IMR-90 (cell line): ENCODE data around the gene TMPRSS2. TPM values are rescaled to one million over a fixed set of nuclear protein-coding genes. Genes with fewer than 3 reads are reported as not detected.

ENCODE experiments used
- ATAC-seq: fragments of 200-7000 bp; cut with Tn5 transposase; 2 replicates; pipeline ENCODE4 v1.9.1; 2020; ENCODE audit warnings: low read depth, mild to moderate bottlenecking, moderate library complexity
- BruUV-seq: library from RNA; stranded (reverse); fragments of 400-500 nt; replicated peaks from 2 replicates; lab custom pipeline; 2021; lab: Mats Ljungman, UMichigan
- CTCF ChIA-PET: fragments of 300-600 bp; formaldehyde crosslinking; extraction: SDS; loops from one replicate; lab custom pipeline; 2021; ENCODE audit warnings: antibody characterized with exemption; lab: Yijun Ruan, JAX
- POLR2A ChIA-PET: fragments of 300-600 bp; sonication (Branson Sonifier 250); formaldehyde crosslinking; loops from one replicate; lab custom pipeline; 2022; ENCODE audit warnings: antibody characterized with exemption; ENCODE audit not compliant: unreplicated experiment; lab: Charles Lee
- DNase-seq: peaks from one replicate; pipeline ENCODE4 v3.0.0; 2013
- H2AFZ ChIP-seq: replicated peaks from 2 replicates; pipeline ENCODE3; 2013; ENCODE audit warnings: low read length, mild to moderate bottlenecking; ENCODE audit not compliant: poor library complexity
- H2AK5ac ChIP-seq: 2 replicates; pipeline ENCODE4 v1.6.1; 2013; ENCODE audit warnings: low read depth, low read length, inconsistent platforms
- H2AK9ac ChIP-seq: replicated peaks from 2 replicates; pipeline ENCODE3; 2013; ENCODE audit warnings: mild to moderate bottlenecking, low read depth, low read length, moderate library complexity; ENCODE audit not compliant: poor library complexity
- H2BK120ac ChIP-seq: 2 replicates; pipeline ENCODE4 v1.6.1; 2013; ENCODE audit warnings: low read depth, low read length, inconsistent platforms
- H2BK15ac ChIP-seq: 3 replicates; pipeline ENCODE4 v1.6.1; 2013; ENCODE audit warnings: low read depth, low read length, inconsistent platforms
- H2BK20ac ChIP-seq: 2 replicates; pipeline ENCODE4 v1.6.1; 2013; ENCODE audit warnings: low read depth, mild to moderate bottlenecking, inconsistent platforms, low read length, moderate library complexity
- H2BK5ac ChIP-seq: 2 replicates; pipeline ENCODE4 v1.6.1; 2013; ENCODE audit warnings: mild to moderate bottlenecking, low read depth, low read length, inconsistent platforms; ENCODE audit not compliant: poor library complexity, severe bottlenecking
- H3K14ac ChIP-seq: replicated peaks from 2 replicates; pipeline ENCODE4 v1.6.1; 2013; ENCODE audit warnings: low read depth, low read length, inconsistent platforms
- H3K18ac ChIP-seq: 2 replicates; pipeline ENCODE4 v1.6.1; 2013; ENCODE audit warnings: low read depth, low read length, control low read depth
- H3K23ac ChIP-seq: 2 replicates; pipeline ENCODE4 v1.6.1; 2013; ENCODE audit warnings: low read depth, low read length, inconsistent platforms
- H3K27ac ChIP-seq: 2 replicates; pipeline ENCODE4 v1.5.1; 2013; ENCODE audit warnings: mild to moderate bottlenecking, control low read depth, low read length; ENCODE audit not compliant: insufficient read depth
- H3K27me3 ChIP-seq: 2 replicates; pipeline ENCODE4 v1.6.1; 2013; ENCODE audit warnings: low read length; ENCODE audit not compliant: control insufficient read depth, insufficient read depth
- H3K36me3 ChIP-seq: 2 replicates; pipeline ENCODE4 v1.6.1; 2013; ENCODE audit warnings: low read length, mixed read lengths; ENCODE audit not compliant: control insufficient read depth, insufficient read depth
- H3K4ac ChIP-seq: 2 replicates; pipeline ENCODE4 v1.6.1; 2013; ENCODE audit warnings: low read depth, low read length, inconsistent platforms
- H3K4me1 ChIP-seq: 2 replicates; pipeline ENCODE4 v1.6.1; 2013; ENCODE audit warnings: low read length, mixed read lengths; ENCODE audit not compliant: control insufficient read depth, insufficient read depth
- H3K4me2 ChIP-seq: 2 replicates; pipeline ENCODE4 v1.6.1; 2013; ENCODE audit warnings: low read depth, mild to moderate bottlenecking, control low read depth, low read length, moderate library complexity
- H3K4me3 ChIP-seq: 2 replicates; pipeline ENCODE4 v1.5.1; 2013; ENCODE audit warnings: low read depth, mild to moderate bottlenecking, control low read depth, low read length, moderate library complexity; ENCODE audit not compliant: insufficient read depth
- H3K56ac ChIP-seq: 2 replicates; pipeline ENCODE4 v1.6.1; 2013; ENCODE audit warnings: low read length, inconsistent platforms; ENCODE audit not compliant: insufficient read depth; ENCODE audit errors: extremely low read depth
- H3K79me1 ChIP-seq, 2 experiments: 2 replicates each; pipeline ENCODE4 v1.6.1; 2013; ENCODE audit warnings: low read length in 2 of 2, inconsistent platforms in 1 of 2, low read depth in 1 of 2
- H3K9ac ChIP-seq: 2 replicates; pipeline ENCODE4 v1.6.1; 2013; ENCODE audit warnings: low read depth, low read length, control low read depth
- H3K9me1 ChIP-seq: 2 replicates; pipeline ENCODE4 v1.6.1; 2013; ENCODE audit warnings: low read length, inconsistent platforms; ENCODE audit not compliant: insufficient read depth
- H3K9me3 ChIP-seq: 2 replicates; pipeline ENCODE4 v1.6.1; 2013; ENCODE audit warnings: low read length; ENCODE audit not compliant: control insufficient read depth, insufficient read depth
- H4K20me1 ChIP-seq: 2 replicates; pipeline ENCODE4 v1.6.1; 2013; ENCODE audit warnings: low read length, inconsistent platforms; ENCODE audit not compliant: insufficient read depth
- H4K5ac ChIP-seq: 2 replicates; pipeline ENCODE4 v1.6.1; 2013; ENCODE audit warnings: mild to moderate bottlenecking, low read depth, low read length, control low read depth
- H4K8ac ChIP-seq, 2 experiments: 2 replicates each; pipeline ENCODE4 v1.6.1; 2013; ENCODE audit warnings: low read depth in 2 of 2, low read length in 2 of 2, control low read depth in 1 of 2, inconsistent platforms in 1 of 2
- H4K91ac ChIP-seq: 2 replicates; pipeline ENCODE4 v1.6.1; 2013; ENCODE audit warnings: low read depth, low read length, inconsistent platforms; ENCODE audit not compliant: insufficient read depth
- CHD1 ChIP-seq: IDR thresholded peaks from 2 replicates; pipeline ENCODE4 v1.6.1; 2012; ENCODE audit warnings: low read depth, low read length, improper control_type of control experiment
- MXI1 ChIP-seq: IDR thresholded peaks from 2 replicates; pipeline ENCODE4 v1.6.1; 2012; ENCODE audit warnings: low read depth, mild to moderate bottlenecking, low read length, moderate library complexity, borderline replicate concordance
- RCOR1 ChIP-seq: IDR thresholded peaks from 2 replicates; pipeline ENCODE4 v1.6.1; 2012; ENCODE audit warnings: mild to moderate bottlenecking, low read length, improper control_type of control experiment; ENCODE audit not compliant: insufficient replicate concordance
- RFX5 ChIP-seq: IDR thresholded peaks from 2 replicates; pipeline ENCODE4 v1.8.0; 2012; ENCODE audit warnings: low read depth, mild to moderate bottlenecking, low read length, moderate library complexity
- SMC3 ChIP-seq: fragments of 150-350 bp; IDR thresholded peaks from 2 replicates; pipeline ENCODE4 v1.6.1; 2016; ENCODE audit warnings: low read depth, mild to moderate bottlenecking, antibody characterized with exemption, low read length, moderate library complexity
- WGBS, 2 experiments: methylation state at CpG; one replicate each; pipeline versions ENCODE4 v1.1.5 to v1.1.7; 2013; ENCODE audit warnings: missing lambda C conversion rate in 2 of 2; ENCODE audit not compliant: insufficient read length in 1 of 2; ENCODE audit errors: extremely low coverage in 2 of 2; 5-methylcytosine and 5-hydroxymethylcytosine counted together
- dilution Hi-C: fragments of 300-500 bp; cut with HindIII; formaldehyde crosslinking; loops from one replicate; pipeline ENCODE4 v1.14.3; 2018; ENCODE audit warnings: low sequenced_read_pairs; ENCODE audit not compliant: unreplicated experiment
- in situ Hi-C: fragments of 300-500 bp; cut with MboI; formaldehyde crosslinking; loops from 3 replicates; pipeline ENCODE4 v1.14.3; 2019; ENCODE audit warnings: low sequenced_read_pairs, inconsistent platforms, mixed read lengths
- intact Hi-C: fragments of 100-400 bp; cut with micrococcal nuclease; formaldehyde crosslinking; loops from 2 replicates; pipeline ENCODE4 v1.10.0; 2022
- polyA plus RNA-seq, 3 experiments: library from polyadenylated mRNA; depleted of rRNA; stranded (reverse); fragments of >200 nt; gene quantifications; 2 replicates each; pipeline ENCODE4 v1.2.3, GENCODE V29; 2012; ENCODE audit warnings: low replicate concordance in 1 of 3
- total RNA-seq: library from RNA; depleted of rRNA; stranded (reverse); fragments of >200 nt; gene quantifications from 2 replicates; pipeline ENCODE4 v1.2.3, GENCODE V29; 2012
- TF ChIP-seq, protein P1 (sequence below): fragments of 150-350 bp; IDR thresholded peaks from 2 replicates; pipeline ENCODE4 v1.6.1; 2017; ENCODE audit warnings: mild to moderate bottlenecking, antibody characterized with exemption, low read length, low read depth

TMPRSS2 gene
- total and polyA plus RNA-seq, 2 of the 4 experiments (the other 2 are of a cell fraction) = not detected

DNA sequence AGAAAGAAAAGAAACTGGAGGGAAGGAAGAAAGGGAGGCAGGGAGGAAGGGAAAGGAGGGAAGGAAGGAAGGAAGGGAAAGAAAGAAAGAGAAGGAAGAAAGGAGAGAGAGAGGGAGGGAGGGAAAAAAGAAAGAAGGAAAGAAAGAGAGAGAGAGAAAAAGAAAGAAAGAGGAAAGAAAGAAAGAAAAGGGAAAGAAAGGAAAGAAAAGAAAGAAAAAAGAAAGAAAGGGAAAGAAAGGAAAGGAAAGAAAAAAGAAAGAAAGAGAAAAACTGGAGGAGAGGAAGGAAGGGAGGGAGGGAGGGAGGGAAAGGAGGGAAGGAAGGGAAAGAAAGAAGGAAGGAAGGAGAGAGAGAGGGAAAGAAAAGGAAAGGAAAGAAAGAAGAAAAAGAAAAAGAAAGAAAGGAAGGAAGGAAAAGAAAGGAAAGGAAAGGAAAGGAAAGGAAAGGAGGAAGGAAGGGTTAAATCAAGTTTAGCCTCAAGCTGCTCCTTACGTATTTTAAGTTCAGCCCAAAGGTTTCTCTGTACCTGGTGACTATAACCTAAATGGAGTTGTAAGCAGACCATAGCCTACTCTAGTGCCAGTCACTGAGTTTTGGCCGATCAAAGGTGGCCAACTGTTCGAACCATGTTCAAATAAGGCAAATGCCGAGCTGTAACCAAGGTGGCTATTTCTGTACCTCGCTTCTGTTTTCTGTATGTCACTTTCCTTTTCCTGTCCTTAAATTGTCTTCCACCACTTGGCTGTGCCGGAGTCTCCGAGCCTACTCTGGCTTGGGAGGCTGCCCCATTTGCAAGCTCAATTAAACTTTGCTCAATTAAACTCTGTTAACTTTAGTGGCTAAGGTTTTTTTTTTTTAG, 37.8 kb upstream of the TMPRSS2 start:
- H3K23ac ChIP-seq = no peak overlapping the region
- POLR2A ChIA-PET = interaction anchor here (0.6 kb wide), 1 partner anchor 70 kb away, joined by 7 read pairs; no protein-coding TSS in a partner anchor
- no TSS peak for BruUV-seq
- H4K20me1 ChIP-seq = no peaks in the 10 kb centered on the region
- H3K9me3 ChIP-seq = no peaks in the 10 kb centered on the region; the same call in 1 of the 2 replicates
- no peak overlapping the region for H3K9ac ChIP-seq
- H3K9me1 ChIP-seq = no peaks in the 10 kb centered on the region
- H3K14ac ChIP-seq = no peak overlapping the region
- in situ Hi-C loops = loop anchor here (25.0 kb wide), 1 partner anchor 383 kb away; the partner anchor contains the start of gene BACE2
- no peak overlapping the region for H4K8ac ChIP-seq
- H2BK15ac ChIP-seq = no peak overlapping the region
- H3K18ac ChIP-seq = no peak overlapping the region
- no peak overlapping the region for H4K91ac ChIP-seq
- no peak overlapping the region for H3K27ac ChIP-seq
- dilution Hi-C loops = no loop called here
- DNase-seq (no peak), ATAC-seq (no peak)
- H2BK5ac ChIP-seq = no peak overlapping the region
- no peak overlapping the region for H2BK20ac ChIP-seq
- H3K4me2 ChIP-seq = no peak overlapping the region
- H4K5ac ChIP-seq = no peak overlapping the region
- H2BK120ac ChIP-seq = no peak overlapping the region
- no peaks in the 10 kb centered on the region for H3K79me1 ChIP-seq
- peaks cover 19% of the 10 kb centered on the region for H3K27me3 ChIP-seq
- H3K4ac ChIP-seq = no peak overlapping the region
- TF ChIP-seq MXI1 (no peak), SMC3 (no peak), CHD1 (no peak), RFX5 (no peak), RCOR1 (no peak)
- TF ChIP-seq, protein P1, sequence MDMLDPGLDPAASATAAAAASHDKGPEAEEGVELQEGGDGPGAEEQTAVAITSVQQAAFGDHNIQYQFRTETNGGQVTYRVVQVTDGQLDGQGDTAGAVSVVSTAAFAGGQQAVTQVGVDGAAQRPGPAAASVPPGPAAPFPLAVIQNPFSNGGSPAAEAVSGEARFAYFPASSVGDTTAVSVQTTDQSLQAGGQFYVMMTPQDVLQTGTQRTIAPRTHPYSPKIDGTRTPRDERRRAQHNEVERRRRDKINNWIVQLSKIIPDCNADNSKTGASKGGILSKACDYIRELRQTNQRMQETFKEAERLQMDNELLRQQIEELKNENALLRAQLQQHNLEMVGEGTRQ = no peak
- H3K56ac ChIP-seq = no peak overlapping the region
- no peak overlapping the region for H2AK9ac ChIP-seq
- no peak overlapping the region for H2AFZ ChIP-seq
- CTCF ChIA-PET = no interaction called here
- H3K36me3 ChIP-seq = no peaks in the 10 kb centered on the region
- H3K4me3 ChIP-seq = no peak overlapping the region
- intact Hi-C loops = no loop called here
- H3K4me1 ChIP-seq = no peaks in the 10 kb centered on the region
- WGBS, 2 experiments = 65% methylated on average over 4 of the region's 7 CpGs; no CpG with 5 or more reads in 1 of the 2 experiments
- no peak overlapping the region for H2AK5ac ChIP-seq
